ENCODE data around the gene DGKI.

DGKI gene

GRCh38 chr7:137590756-137591305, 255.9 kb downstream of the DGKI start:
- no peak for DNase-seq

- DNase-seq = no peak
Observed at GRCh38 chr7:137590071-137590755, 256.6 kb downstream of the DGKI start.

DNA sequence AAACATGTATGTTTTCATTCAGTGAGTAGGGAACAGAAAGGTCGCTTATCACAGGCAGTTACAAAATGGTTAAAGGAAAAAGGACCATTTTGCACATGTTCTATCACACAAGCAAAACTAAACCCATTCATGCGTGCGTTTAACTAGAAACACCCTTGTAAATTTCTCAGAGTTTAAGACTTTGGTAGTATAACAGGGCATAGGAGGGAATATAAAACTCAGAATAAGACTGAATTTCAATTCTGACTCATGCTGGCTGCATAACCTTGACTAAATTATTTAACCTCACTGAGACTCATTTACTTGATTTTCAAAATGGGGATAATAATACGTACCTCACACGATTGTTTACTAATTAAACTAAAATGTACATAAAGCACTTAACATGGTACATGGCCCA, 259.4 kb downstream of the DGKI start:
- DNase-seq = no peak

DNA sequence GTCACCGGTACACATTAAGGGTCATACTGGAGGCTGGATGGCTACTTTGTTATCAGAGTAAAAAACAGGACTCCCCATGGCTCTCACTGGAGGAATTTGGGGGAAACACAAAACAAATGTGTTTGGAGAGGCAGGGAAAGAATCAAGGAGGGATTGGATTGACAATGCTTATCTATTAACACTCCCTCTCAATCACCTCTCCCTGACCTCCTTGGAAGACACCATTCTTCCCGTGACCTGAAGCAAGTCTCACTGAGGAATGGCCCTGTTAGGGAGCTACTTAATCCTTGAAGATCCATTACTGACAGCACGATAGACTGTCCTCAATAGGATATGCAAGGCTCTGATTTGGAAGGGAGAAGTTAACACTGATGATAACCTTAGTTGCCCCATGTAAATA, 261.2 kb downstream of the DGKI start:
- DNase-seq = no peak

DNA sequence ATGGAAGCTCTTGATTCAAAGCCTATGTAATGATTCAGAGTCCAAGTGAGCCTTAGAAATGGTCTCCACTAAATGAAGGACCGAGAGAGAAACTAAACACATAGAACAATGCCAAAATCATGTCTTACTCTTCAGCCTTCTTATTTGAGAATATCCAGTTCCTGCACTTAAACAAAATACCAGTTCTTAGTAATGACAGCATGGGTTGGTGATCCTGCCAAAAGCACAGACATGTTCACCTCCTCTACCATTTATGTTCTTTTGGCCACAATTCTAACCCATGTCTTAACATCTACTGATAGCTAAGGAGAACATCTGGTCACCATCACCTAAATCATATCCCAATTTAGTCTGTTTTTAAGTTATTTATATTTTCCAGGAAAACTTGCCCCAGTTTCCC, 263.6 kb downstream of the DGKI start:
- no peak for DNase-seq

GRCh38 chr7:137579913-137580640, 266.7 kb downstream of the DGKI start:
- DNase-seq = peak; percentile 70

- no peak for DNase-seq
Observed at GRCh38 chr7:137578541-137578940, 268.2 kb downstream of the DGKI start.

- no peak for DNase-seq
Observed at GRCh38 chr7:137577184-137577583, 269.6 kb downstream of the DGKI start.

DNA sequence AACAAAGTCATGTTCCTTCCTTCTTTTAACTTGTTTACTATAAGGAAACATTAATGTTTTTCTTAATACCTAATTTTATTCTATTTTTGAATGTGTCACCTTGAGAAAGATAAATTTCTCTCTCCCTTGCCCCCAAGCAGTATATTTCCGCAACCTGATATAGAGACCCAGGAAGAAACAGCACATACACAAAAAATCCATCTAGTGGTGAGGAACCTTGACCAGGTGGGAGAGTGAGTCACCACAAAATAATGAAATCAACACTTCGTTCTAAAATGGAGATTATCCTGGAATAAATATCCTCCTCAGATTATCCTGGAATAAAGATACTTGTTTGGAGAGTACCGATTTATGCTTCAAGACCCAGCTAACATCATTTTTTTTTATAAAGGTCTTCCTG, 270.3 kb downstream of the DGKI start:
- peak; percentile 12 for DNase-seq

DNA sequence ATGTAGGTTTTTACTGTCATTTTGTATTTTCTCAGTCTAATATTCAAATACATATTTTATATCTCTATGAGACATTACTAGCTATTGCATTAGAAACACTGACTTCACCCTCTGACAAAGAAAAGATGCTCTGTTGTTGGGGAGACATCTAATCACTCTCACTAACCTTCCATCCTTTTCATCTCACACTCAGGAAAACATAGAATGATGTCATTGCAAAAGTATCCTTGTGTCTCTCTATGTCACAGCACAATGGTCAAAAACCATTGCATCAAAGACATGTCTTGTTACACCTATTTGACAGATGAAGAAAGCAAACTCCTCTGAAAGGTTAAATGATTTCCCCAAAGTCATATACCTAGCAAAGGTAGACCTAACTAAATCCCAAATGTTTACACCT, 272.0 kb downstream of the DGKI start:
- DNase-seq = peak; percentile 25

- no peak for DNase-seq
Observed at GRCh38 chr7:137572056-137572784, 274.6 kb downstream of the DGKI start.

- no peak for DNase-seq
Observed at GRCh38 chr7:137564677-137565076, 282.1 kb downstream of the DGKI start.

GRCh38 chr7:137563981-137564380, 282.8 kb downstream of the DGKI start:
- no peak for DNase-seq

GRCh38 chr7:137547485-137547884, 299.3 kb downstream of the DGKI start:
- DNase-seq = no peak

GRCh38 chr7:137546671-137547070, 300.1 kb downstream of the DGKI start:
- no peak for DNase-seq

- no peak for DNase-seq
Observed at GRCh38 chr7:137546009-137546408, 300.8 kb downstream of the DGKI start.

DNA sequence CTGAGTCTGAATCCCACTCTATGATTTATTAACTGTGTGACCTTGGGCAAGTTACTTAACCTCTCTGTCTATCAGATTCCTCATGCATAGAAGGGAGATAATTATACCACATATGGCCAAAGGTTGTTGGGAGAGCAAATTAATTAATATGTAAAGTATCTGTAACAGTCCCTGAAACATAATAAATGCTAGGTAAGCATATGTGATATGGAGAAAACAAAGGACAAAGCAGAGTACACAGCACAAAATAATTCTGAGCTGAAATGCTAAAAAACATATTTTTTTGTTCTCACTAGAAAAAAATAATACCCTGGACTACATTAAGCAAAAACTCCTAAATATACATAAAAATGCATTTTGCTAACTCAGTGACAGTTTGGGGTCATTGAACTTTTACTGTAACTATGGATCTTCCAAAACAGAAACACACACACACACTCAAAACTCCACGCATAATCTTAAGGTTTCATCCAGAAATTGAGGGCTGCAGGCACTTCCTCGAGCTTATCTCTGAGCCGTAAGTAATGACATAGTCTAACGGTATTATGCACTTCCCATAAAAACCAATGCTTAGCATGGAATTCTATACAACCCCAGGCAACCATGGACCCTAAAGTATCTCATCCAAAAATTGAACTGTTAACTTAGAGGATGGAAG, 301.6 kb downstream of the DGKI start:
- no peak for DNase-seq

DNA sequence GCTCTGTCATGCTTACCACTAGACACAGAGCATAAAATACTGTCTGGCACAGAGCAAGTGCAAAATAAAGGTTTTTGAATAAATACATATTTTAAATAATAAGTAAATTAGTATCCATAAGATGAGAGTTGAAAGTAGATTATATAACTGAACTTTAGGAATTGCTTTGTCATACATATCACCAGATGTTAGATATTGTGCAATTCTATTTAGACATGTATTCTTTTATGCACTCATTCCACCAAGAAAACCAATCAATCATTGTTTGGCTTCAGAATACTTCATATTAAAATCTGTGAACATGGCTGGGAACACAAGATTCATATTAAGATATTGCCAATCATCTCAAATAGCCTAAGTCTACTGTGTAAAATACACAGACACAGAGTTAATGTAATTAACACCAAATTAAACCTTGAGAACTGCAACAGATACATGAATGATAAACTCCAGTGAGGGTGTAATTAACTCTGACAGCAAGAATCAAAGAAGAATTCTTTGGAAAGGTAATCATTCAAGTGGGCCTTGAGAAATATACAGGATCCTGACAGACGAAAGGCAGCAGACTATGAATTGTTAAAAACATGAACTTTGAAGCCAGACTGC, 302.2 kb downstream of the DGKI start:
- DNase-seq = no peak

DNA sequence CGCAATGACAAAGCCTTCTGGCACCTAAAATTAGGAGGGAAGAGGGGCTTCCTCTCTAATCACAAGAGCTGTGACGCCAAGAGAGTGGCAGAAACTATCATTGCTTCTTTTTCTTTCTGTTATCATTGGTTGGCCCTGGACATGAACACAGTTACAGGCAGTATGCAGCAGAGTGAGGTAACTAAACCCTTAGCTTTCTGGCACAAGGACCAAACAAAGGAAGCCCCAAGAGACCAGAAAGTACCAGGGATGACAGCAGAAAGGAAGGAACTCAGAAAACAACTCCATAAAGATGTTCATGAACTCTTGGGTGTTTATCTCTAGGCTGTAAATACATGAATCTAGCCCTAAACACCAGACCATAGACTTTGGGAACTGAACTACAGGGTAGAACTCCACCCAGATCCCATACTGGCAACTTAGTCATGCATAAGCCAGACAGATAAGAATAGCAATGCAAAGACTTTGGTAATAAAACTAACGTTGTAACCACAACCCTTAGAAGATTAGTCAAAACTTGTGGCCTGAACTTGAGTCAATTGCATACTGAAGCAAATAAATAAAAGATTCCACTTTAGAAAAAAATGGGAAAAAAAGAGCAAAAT, 307.6 kb downstream of the DGKI start:
- no peak for DNase-seq

DNA sequence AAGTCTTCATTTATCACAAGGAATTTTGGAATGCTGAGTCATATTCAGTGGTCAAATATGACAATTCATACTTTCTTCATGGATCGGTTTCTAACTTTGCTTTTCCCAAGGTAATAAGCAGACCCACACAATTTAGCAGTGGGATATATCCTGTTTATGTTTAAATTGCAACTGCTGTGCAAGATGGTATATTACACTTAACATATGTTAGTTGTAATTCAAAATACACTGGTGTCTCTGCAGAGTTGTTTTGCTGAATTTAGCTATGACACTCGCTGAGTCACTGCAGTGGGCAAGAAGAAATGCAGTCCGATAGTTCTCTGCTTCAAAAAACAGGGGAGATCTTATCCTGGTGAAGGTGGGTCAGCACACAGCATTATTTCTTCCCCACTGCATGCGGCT, 308.4 kb downstream of the DGKI start:
- no peak for DNase-seq

DNA sequence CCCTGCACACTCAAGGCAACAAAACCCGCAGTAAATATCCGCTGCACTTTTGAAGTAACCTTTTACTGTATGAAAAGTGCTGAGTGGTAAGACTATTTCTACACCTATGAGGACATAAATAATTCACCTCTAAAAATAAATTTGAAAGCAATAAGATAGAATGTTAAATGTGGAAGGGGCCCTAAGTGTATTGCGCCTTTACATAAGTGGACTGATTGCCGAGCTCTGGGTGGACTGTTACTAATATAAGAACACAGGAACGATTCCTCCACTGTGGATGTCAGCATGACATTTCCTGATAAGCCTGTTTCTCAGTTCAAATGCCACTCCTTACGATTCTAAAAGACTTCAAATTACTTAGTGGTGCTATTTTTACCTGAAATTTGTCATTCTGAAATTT, 311.2 kb downstream of the DGKI start:
- DNase-seq = no peak

DNA sequence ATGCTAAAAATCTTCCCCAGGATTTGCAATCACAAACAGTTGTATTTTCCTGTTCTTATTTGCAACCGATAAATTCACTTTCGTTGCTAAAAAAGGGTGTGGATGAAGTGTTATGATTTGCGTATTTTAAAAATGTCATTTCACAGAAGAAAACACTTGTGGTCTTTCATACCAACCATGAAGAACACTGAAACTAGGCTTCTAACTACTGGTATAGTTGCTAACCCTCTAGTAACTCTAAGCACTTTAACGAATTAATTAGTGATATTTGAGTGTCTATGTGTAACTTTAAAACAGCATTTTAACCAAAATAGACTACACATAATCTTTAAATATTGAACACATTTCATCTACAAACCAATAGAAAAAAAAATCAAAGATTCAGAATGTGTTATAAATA, 315.1 kb downstream of the DGKI start:
- DNase-seq = no peak
